Lower leg skin (tissue), 3 donors: ENCODE data around the gene DYNLT1.

ENCODE experiments used
- POLR2A ChIP-seq, 2 donors: fragments of 450-650 bp; IDR thresholded peaks; one replicate each; pipeline ENCODE4 v1.6.1; 2016 to 2017; ENCODE audit warnings: antibody characterized with exemption in 2 of 2, mild to moderate bottlenecking in 1 of 2, moderate library complexity in 1 of 2
- TF ChIP-seq, protein P1 (sequence below), 3 donors: fragments of 450-650 bp; IDR thresholded peaks; one replicate each; pipeline ENCODE4 v1.5.1; 2016; ENCODE audit warnings: antibody characterized with exemption in 3 of 3, mild to moderate bottlenecking in 3 of 3, moderate library complexity in 2 of 3

DNA sequence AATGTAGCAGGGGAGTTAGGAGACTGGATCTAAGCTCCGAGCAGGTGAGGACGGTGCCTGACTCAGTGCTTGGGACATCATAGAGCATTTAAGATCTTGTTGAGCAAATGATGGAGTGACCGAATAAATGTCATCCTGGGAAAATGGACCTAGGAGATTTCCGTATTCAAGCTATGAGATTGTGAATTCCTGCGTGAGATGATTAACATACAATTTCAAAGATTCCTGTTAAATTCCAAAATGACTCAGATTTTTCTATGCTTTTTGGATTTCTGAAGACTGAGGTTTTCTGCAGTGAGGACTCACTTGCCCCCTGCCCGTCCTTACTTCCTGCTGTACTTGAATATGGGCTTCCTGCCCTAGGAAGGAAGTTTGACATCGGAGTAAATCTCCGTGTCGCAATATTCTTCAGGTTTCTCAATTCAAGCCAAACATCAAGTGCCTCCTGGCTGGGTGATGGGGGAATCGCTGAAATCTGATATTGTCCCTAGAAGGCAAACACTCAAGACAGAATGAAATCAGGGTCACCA is 10.5 kb upstream of the DYNLT1 start:
- no peak for TF ChIP-seq POLR2A (IDR thresholded peaks at IDR 0.05)
- TF ChIP-seq, protein P1, sequence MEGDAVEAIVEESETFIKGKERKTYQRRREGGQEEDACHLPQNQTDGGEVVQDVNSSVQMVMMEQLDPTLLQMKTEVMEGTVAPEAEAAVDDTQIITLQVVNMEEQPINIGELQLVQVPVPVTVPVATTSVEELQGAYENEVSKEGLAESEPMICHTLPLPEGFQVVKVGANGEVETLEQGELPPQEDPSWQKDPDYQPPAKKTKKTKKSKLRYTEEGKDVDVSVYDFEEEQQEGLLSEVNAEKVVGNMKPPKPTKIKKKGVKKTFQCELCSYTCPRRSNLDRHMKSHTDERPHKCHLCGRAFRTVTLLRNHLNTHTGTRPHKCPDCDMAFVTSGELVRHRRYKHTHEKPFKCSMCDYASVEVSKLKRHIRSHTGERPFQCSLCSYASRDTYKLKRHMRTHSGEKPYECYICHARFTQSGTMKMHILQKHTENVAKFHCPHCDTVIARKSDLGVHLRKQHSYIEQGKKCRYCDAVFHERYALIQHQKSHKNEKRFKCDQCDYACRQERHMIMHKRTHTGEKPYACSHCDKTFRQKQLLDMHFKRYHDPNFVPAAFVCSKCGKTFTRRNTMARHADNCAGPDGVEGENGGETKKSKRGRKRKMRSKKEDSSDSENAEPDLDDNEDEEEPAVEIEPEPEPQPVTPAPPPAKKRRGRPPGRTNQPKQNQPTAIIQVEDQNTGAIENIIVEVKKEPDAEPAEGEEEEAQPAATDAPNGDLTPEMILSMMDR (IDR thresholded peaks at IDR 0.05) = no peak
